NB4 (cell line): ENCODE results near the gene GPR17.

Experiments
- CTCF ChIP-seq: IDR thresholded peaks from one replicate; pipeline ENCODE4 v1.5.1; 2012; ENCODE audit warnings: low read depth, low read length
- POLR2A ChIP-seq: IDR thresholded peaks from 2 replicates; pipeline ENCODE4 v1.6.1; 2011; ENCODE audit warnings: mild to moderate bottlenecking; ENCODE audit not compliant: insufficient read length; ENCODE audit errors: extremely low read depth
- TF ChIP-seq, protein P1 (sequence below): IDR thresholded peaks from 2 replicates; pipeline ENCODE4 v1.6.1; 2011; ENCODE audit warnings: low read depth, low read length

GRCh38 chr2:127611076-127611925 lies 34.7 kb upstream of the GPR17 start:
- TF ChIP-seq CTCF (no peak), POLR2A (no peak)
- TF ChIP-seq, protein P1, sequence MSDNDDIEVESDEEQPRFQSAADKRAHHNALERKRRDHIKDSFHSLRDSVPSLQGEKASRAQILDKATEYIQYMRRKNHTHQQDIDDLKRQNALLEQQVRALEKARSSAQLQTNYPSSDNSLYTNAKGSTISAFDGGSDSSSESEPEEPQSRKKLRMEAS, result no peak
